Endothelial cell of umbilical vein (primary cell): Measurements from ENCODE around the gene MACROD2. TPM values are rescaled to one million over a fixed set of nuclear protein-coding genes. Genes with fewer than 3 reads are reported as not detected.

Experiments
- BruUV-seq: library from RNA; stranded (reverse); fragments of 400-500 nt; replicated peaks from 2 replicates; lab custom pipeline; 2021; lab: Mats Ljungman, UMichigan
- CTCF ChIA-PET: fragments of 300-600, 350-600 bp; sonication (Branson Sonifier 250); formaldehyde crosslinking; loops from one replicate; lab custom pipeline; 2021; ENCODE audit warnings: antibody characterized with exemption, inconsistent platforms; lab: Charles Lee
- POLR2A ChIA-PET: fragments of 300-600, 350-600 bp; sonication (Branson Sonifier 250); formaldehyde crosslinking; loops from one replicate; lab custom pipeline; 2021; ENCODE audit warnings: antibody characterized with exemption, inconsistent platforms; lab: Charles Lee
- DNase-seq: peaks from one replicate; pipeline ENCODE4 v3.0.0-alpha.2; 2011; ENCODE audit warnings: low read depth, low spot score
- FAIRE-seq: peaks from 2 replicates; lab custom pipeline; 2011; peaks lifted over from hg19 to GRCh38; lab: Jason Lieb, UNC
- H2AFZ ChIP-seq: 2 replicates; pipeline ENCODE4 v1.6.0; 2012; ENCODE audit warnings: low read depth, low read length, control low read depth, inconsistent platforms
- H3K27ac ChIP-seq: 2 replicates; pipeline ENCODE4 v1.5.1; 2011; ENCODE audit warnings: low read depth, mild to moderate bottlenecking, control low read depth, low read length, moderate library complexity; ENCODE audit not compliant: insufficient read depth
- H3K27me3 ChIP-seq, 2 experiments: 2 replicates each; pipeline versions ENCODE4 v1.6.0 to v1.6.1; 2011; ENCODE audit warnings: low read length in 2 of 2, mixed read lengths in 1 of 2; ENCODE audit not compliant: control insufficient read depth in 2 of 2, insufficient read depth in 2 of 2
- H3K36me3 ChIP-seq, 2 experiments: 2 replicates in 1 of 2; 3 replicates in 1 of 2; pipeline ENCODE4 v1.5.1; 2011; ENCODE audit warnings: low read length in 2 of 2, mild to moderate bottlenecking in 1 of 2, moderate library complexity in 1 of 2; ENCODE audit not compliant: control insufficient read depth in 2 of 2, insufficient read depth in 2 of 2; ENCODE audit errors: extremely low read depth in 1 of 2
- H3K4me1 ChIP-seq: 3 replicates; pipeline ENCODE4 v1.5.1; 2011; ENCODE audit warnings: mild to moderate bottlenecking, low read length; ENCODE audit not compliant: control insufficient read depth, insufficient read depth; ENCODE audit errors: extremely low read depth
- H3K4me2 ChIP-seq: 2 replicates; pipeline ENCODE4 v1.6.1; 2011; ENCODE audit warnings: low read length, control low read depth, mixed read lengths; ENCODE audit not compliant: insufficient read depth
- H3K4me3 ChIP-seq, 3 experiments: fragments of 200-600 bp in 1 of 3; sonication (generic), shearing (Covaris generic) in 1 of 3; replicated peaks in 1 of 3; 2 replicates each; pipeline ENCODE4 v1.5.1; 2011 to 2016; ENCODE audit warnings: control low read depth in 3 of 3, low read length in 3 of 3, mild to moderate bottlenecking in 2 of 3, inconsistent platforms in 1 of 3, low read depth in 1 of 3, moderate library complexity in 1 of 3; ENCODE audit not compliant: insufficient read depth in 1 of 3
- H3K79me2 ChIP-seq: 2 replicates; pipeline ENCODE4 v1.6.0; 2012; ENCODE audit warnings: low read length, inconsistent platforms; ENCODE audit not compliant: control insufficient read depth, insufficient read depth
- H3K9ac ChIP-seq: replicated peaks from 2 replicates; pipeline ENCODE3; 2011; ENCODE audit warnings: low read length, control low read depth; ENCODE audit not compliant: insufficient read depth; ENCODE audit errors: extremely low read depth
- H3K9me1 ChIP-seq: replicated peaks from 3 replicates; pipeline ENCODE4 v1.6.0; 2011; ENCODE audit warnings: mild to moderate bottlenecking, low read length; ENCODE audit not compliant: control insufficient read depth, insufficient read depth; ENCODE audit errors: extremely low read depth
- H3K9me3 ChIP-seq: replicated peaks from 2 replicates; pipeline ENCODE4 v1.5.1; 2012; ENCODE audit warnings: low read length, inconsistent platforms; ENCODE audit not compliant: control insufficient read depth, insufficient read depth
- H4K20me1 ChIP-seq: replicated peaks from 2 replicates; pipeline ENCODE3; 2011; ENCODE audit warnings: mild to moderate bottlenecking, low read length; ENCODE audit not compliant: control insufficient read depth, insufficient read depth; ENCODE audit errors: extremely low read depth
- EZH2 ChIP-seq: IDR thresholded peaks from 2 replicates; pipeline ENCODE4 v1.6.1; 2012; ENCODE audit warnings: borderline replicate concordance, low read depth, mild to moderate bottlenecking, moderate library complexity, low read length, inconsistent platforms; ENCODE audit not compliant: severe bottlenecking
- FOS ChIP-seq: IDR thresholded peaks from 2 replicates; pipeline ENCODE4 v1.6.1; 2011; ENCODE audit warnings: mild to moderate bottlenecking, low read length, moderate library complexity, borderline replicate concordance; ENCODE audit not compliant: insufficient read depth
- GATA2 ChIP-seq: IDR thresholded peaks from 2 replicates; pipeline ENCODE4 v1.7.0; 2011; ENCODE audit warnings: low read depth, mild to moderate bottlenecking, moderate library complexity, mixed read lengths, low read length; ENCODE audit not compliant: insufficient read length, insufficient read depth
- JUN ChIP-seq: IDR thresholded peaks from 2 replicates; pipeline ENCODE4 v1.6.1; 2011; ENCODE audit warnings: borderline replicate concordance, low read depth; ENCODE audit not compliant: insufficient read length, insufficient read depth
- MYC ChIP-seq: IDR thresholded peaks from one replicate; pipeline ENCODE4 v1.6.1; 2011; ENCODE audit warnings: mild to moderate bottlenecking, low read depth, low read length
- POLR2A ChIP-seq: IDR thresholded peaks from 2 replicates; pipeline ENCODE4 v1.6.1; 2012; ENCODE audit warnings: low read depth, mild to moderate bottlenecking, control low read depth, low read length
- POLR2AphosphoS5 ChIP-seq: IDR thresholded peaks from 2 replicates; pipeline ENCODE4 v1.6.1; 2012; ENCODE audit warnings: low read depth, mild to moderate bottlenecking, control low read depth, low read length, moderate library complexity; ENCODE audit not compliant: insufficient read depth
- dilution Hi-C: fragments of 300-500 bp; cut with MboI; formaldehyde crosslinking; loops from one replicate; pipeline ENCODE4 v1.15.0; 2019; ENCODE audit warnings: low sequenced_read_pairs; ENCODE audit not compliant: extremely low pct_ligation_motif_present
- intact Hi-C: fragments of 100-400 bp; cut with micrococcal nuclease; formaldehyde crosslinking; loops from one replicate; pipeline ENCODE4 v1.10.0; 2022
- polyA plus RNA-seq, 4 experiments: library from polyadenylated mRNA; depleted of rRNA in 3 of 4; stranded (reverse) in 3 of 4; unstranded in 1 of 4; fragments of >200 nt; gene quantifications; 2 replicates each; pipeline versions ENCODE4 v1.2.1 to v1.2.3, GENCODE V29; 2011 to 2012; ENCODE audit warnings: missing spikeins in 1 of 4
- total RNA-seq: library from RNA; stranded (reverse); gene quantifications from 2 replicates; pipeline ENCODE4 v1.2.3, GENCODE V29; 2021
- TF ChIP-seq, protein P1 (sequence below), 2 donors: IDR thresholded peaks; 1 replicate in 1 of 2; 2 replicates in 1 of 2; pipeline ENCODE4 v1.5.1; 2011; ENCODE audit warnings: low read length in 2 of 2, mild to moderate bottlenecking in 2 of 2, moderate library complexity in 2 of 2, control low read depth in 1 of 2, inconsistent platforms in 1 of 2, low read depth in 1 of 2; ENCODE audit not compliant: insufficient read depth in 1 of 2; ENCODE audit errors: extremely low read depth in 1 of 2
- TF ChIP-seq, protein P2 (sequence below): IDR thresholded peaks from 2 replicates; pipeline ENCODE4 v1.6.1; 2011; ENCODE audit not compliant: insufficient read depth, insufficient read length

Gene MACROD2
- total and polyA plus RNA-seq, 2 donors (not counting 3 experiments of a cell fraction or from before 2014, with no cell fraction given): 0.11 to 0.73 TPM

DNA sequence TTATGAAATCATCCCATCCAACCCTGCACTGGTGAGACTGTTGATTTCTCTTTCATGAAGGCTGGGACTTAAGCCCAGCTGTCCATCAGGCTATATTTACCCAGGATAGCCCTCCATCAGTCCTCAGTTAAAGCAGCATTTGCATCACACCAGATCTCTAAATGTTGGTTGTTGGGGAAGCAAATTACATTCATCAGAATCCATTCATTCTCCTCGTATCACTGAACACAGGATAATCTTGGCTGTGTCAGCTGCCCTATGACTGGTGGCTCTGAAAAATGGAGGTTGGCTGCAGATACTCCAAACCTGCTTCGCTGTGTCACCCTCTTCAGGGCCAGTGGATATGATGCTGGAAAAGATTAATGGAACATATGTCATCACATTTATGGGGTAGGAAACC, 1859.6 kb downstream of the MACROD2 start:
- Histone ChIP-seq H3K36me3 (no peaks in the 10 kb centered on the region), H3K27me3 (no peaks in the 10 kb centered on the region), H3K27ac (no peak overlapping the region), H3K4me2 (no peak overlapping the region), H3K79me2 (no peaks in the 10 kb centered on the region), H3K4me1 (no peaks in the 10 kb centered on the region), H4K20me1 (no peaks in the 10 kb centered on the region), H3K4me3 (no peak overlapping the region), H3K9me3 (no peaks in the 10 kb centered on the region), H3K9ac (no peak overlapping the region), H3K9me1 (no peaks in the 10 kb centered on the region), H2AFZ (no peak overlapping the region)
- POLR2A ChIA-PET: no interaction called here
- dilution Hi-C loops: no loop called here
- no TSS peak for BruUV-seq
- intact Hi-C loops: no loop called here
- TF ChIP-seq POLR2AphosphoS5 (no peak), POLR2A (no peak), EZH2 (no peak), JUN (no peak)
- TF ChIP-seq, protein P1, sequence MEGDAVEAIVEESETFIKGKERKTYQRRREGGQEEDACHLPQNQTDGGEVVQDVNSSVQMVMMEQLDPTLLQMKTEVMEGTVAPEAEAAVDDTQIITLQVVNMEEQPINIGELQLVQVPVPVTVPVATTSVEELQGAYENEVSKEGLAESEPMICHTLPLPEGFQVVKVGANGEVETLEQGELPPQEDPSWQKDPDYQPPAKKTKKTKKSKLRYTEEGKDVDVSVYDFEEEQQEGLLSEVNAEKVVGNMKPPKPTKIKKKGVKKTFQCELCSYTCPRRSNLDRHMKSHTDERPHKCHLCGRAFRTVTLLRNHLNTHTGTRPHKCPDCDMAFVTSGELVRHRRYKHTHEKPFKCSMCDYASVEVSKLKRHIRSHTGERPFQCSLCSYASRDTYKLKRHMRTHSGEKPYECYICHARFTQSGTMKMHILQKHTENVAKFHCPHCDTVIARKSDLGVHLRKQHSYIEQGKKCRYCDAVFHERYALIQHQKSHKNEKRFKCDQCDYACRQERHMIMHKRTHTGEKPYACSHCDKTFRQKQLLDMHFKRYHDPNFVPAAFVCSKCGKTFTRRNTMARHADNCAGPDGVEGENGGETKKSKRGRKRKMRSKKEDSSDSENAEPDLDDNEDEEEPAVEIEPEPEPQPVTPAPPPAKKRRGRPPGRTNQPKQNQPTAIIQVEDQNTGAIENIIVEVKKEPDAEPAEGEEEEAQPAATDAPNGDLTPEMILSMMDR (IDR thresholded peaks at IDR 0.05; ENCODE audit: extremely low read depth in 1 of 2, insufficient read depth in 1 of 2, low read depth in 1 of 2, low read length in 2 of 2): no peak
- FAIRE-seq (no peak), DNase-seq (no peak)
- CTCF ChIA-PET: no interaction called here

DNA sequence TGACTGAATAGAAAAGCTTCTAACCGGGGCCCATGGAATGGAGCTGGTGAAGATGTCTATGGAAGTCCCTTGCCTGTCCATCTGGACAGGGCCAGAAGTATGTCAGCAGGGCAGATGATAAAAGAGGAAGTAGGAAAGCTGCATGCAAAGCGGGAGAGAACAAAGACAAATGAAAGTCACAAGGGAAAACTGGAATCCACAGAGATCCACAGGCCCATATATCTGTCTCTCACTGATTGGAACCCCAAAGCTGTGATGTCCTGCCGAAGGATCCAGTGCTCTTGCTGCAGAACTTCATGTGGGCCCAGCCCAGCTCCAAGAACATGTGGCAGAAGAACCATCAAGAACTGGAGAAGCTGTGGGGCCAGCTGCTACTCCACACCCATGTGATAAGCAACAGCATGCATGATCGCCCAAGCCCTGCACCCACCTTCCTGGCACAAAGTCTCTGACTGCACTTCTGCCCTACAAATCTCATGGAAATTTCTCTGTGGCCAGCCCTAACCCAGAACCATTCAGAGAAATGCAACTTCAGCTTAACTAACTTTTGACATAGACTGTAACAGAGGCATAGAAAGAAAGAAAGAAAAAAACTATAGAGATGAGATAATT, 1862.0 kb downstream of the MACROD2 start:
- ChIA-PET CTCF (no interaction called here), POLR2A (no interaction called here)
- H3K4me1 ChIP-seq: no peaks in the 10 kb centered on the region
- H2AFZ ChIP-seq: no peak overlapping the region
- intact Hi-C loops: no loop called here
- H3K9ac ChIP-seq: no peak overlapping the region
- no TSS peak for BruUV-seq
- H3K27me3 ChIP-seq: no peaks in the 10 kb centered on the region
- H3K36me3 ChIP-seq: no peaks in the 10 kb centered on the region
- H3K4me2 ChIP-seq: no peak overlapping the region
- H3K9me1 ChIP-seq: no peaks in the 10 kb centered on the region
- DNase-seq (no peak), FAIRE-seq (no peak)
- no peaks in the 10 kb centered on the region for H4K20me1 ChIP-seq
- dilution Hi-C loops: no loop called here
- H3K9me3 ChIP-seq: no peaks in the 10 kb centered on the region
- TF ChIP-seq POLR2A: no peak
- no peak for TF ChIP-seq EZH2
- TF ChIP-seq POLR2AphosphoS5: no peak
- TF ChIP-seq, protein P2, sequence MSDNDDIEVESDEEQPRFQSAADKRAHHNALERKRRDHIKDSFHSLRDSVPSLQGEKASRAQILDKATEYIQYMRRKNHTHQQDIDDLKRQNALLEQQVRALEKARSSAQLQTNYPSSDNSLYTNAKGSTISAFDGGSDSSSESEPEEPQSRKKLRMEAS: no peak
- TF ChIP-seq FOS: no peak
- no peak for TF ChIP-seq GATA2
- TF ChIP-seq JUN: no peak
- TF ChIP-seq MYC: no peak
- TF ChIP-seq, protein P1 (IDR thresholded peaks at IDR 0.05; ENCODE audit: extremely low read depth in 1 of 2, insufficient read depth in 1 of 2, low read depth in 1 of 2, low read length in 2 of 2): no peak
- H3K4me3 ChIP-seq: no peak overlapping the region
- H3K27ac ChIP-seq: no peak overlapping the region
- no peaks in the 10 kb centered on the region for H3K79me2 ChIP-seq
